Stimulated activated effector memory CD8-positive, alpha-beta T cell treated with anti-CD3 and anti-CD28 coated beads, Interleukin-12 subunit alpha, Interleukin-12 subunit beta, amount 100 ng/mL, for 72 hours (primary cell): ENCODE measurements around the gene ZMYND12.

Experiments
- ATAC-seq: fragments of 150-1000 bp; cut with Tn5 transposase; 2 replicates; pipeline ENCODE4 v1.10.0; 2021
- DNase-seq, 2 donors: peaks; one replicate each; pipeline ENCODE4 v3.0.0; 2021 to 2022; ENCODE audit warnings: low spot score in 2 of 2
- H3K27ac Mint-ChIP-seq: one replicate; pipeline ENCODE4 v1.8.0; 2022; ENCODE audit warnings: mild to moderate bottlenecking, mixed read lengths
- H3K36me3 Mint-ChIP-seq: one replicate; pipeline ENCODE4 v1.8.0; 2022; ENCODE audit warnings: mild to moderate bottlenecking, mixed read lengths
- H3K4me1 Mint-ChIP-seq: one replicate; pipeline ENCODE4 v1.8.0; 2022; ENCODE audit warnings: mixed read lengths
- H3K4me3 Mint-ChIP-seq: one replicate; pipeline ENCODE4 v1.8.0; 2022; ENCODE audit warnings: mild to moderate bottlenecking, mixed read lengths
- H3K9me3 Mint-ChIP-seq: one replicate; pipeline ENCODE4 v1.8.0; 2022; ENCODE audit warnings: mixed read lengths

ZMYND12 gene

DNA sequence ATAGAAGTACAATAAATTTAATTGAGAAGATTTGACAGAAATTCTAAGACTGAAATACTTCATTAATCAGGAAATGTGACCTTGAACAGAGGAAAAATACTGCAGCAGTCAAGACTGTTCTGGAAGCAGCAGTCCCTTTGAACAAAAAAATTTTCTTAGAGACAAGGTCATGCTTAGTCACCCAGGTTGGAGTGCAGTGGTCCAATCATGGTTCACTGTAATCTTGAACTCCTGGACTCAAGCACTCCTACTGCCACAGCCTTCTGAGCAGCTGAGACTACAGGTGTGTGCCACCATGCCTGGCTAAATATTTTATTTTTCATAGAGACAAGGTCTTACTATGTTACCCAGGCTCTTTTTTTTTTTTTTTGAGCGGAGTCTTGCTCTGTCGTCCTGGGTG, 5.4 kb upstream of the ZMYND12 start:
- peaks cover 69% of the 10 kb centered on the region for H3K36me3 Mint-ChIP-seq

GRCh38 chr1:42456754-42457089, 900 bp upstream of the ZMYND12 start:
- H3K27ac Mint-ChIP-seq = peak overlapping the region; percentile 96
- H3K4me1 Mint-ChIP-seq = peaks cover 35% of the 10 kb centered on the region
- H3K9me3 Mint-ChIP-seq = no peaks in the 10 kb centered on the region
- DNase-seq = peak in 1 of 2 donors; percentile 51
- H3K4me3 Mint-ChIP-seq = peak overlapping the region; percentile 82
- H3K36me3 Mint-ChIP-seq = peaks cover 70% of the 10 kb centered on the region
- peak; percentile 77 for ATAC-seq

More for the DNA sequence above, 5.4 kb upstream of the ZMYND12 start:
- H3K27ac Mint-ChIP-seq = no peak overlapping the region
- peaks cover 44% of the 10 kb centered on the region for H3K4me1 Mint-ChIP-seq
- ATAC-seq (no peak), DNase-seq (no peak)
- H3K4me3 Mint-ChIP-seq = no peak overlapping the region
- H3K9me3 Mint-ChIP-seq = no peaks in the 10 kb centered on the region

- peaks cover 34% of the 10 kb centered on the region for H3K4me1 Mint-ChIP-seq
- no peak for DNase-seq
- no peak overlapping the region for H3K4me3 Mint-ChIP-seq
- peaks cover 47% of the 10 kb centered on the region for H3K36me3 Mint-ChIP-seq
- no peaks in the 10 kb centered on the region for H3K9me3 Mint-ChIP-seq
- no peak for ATAC-seq
- no peak overlapping the region for H3K27ac Mint-ChIP-seq
Observed at GRCh38 chr1:42454403-42454802, 1.4 kb downstream of the ZMYND12 start.

GRCh38 chr1:42453386-42453785, 2.4 kb downstream of the ZMYND12 start:
- Mint-ChIP-seq H3K27ac (no peak overlapping the region), H3K9me3 (no peaks in the 10 kb centered on the region), H3K4me1 (peaks cover 32% of the 10 kb centered on the region), H3K36me3 (peaks cover 36% of the 10 kb centered on the region), H3K4me3 (no peak overlapping the region)
- DNase-seq (no peak), ATAC-seq (no peak)

GRCh38 chr1:42450061-42450460, 5.8 kb downstream of the ZMYND12 start:
- ATAC-seq (peak; percentile 76), DNase-seq (no peak)
- Mint-ChIP-seq H3K4me3 (no peak overlapping the region), H3K36me3 (peaks cover 4% of the 10 kb centered on the region), H3K9me3 (no peaks in the 10 kb centered on the region), H3K4me1 (peaks cover 6% of the 10 kb centered on the region), H3K27ac (no peak overlapping the region)

DNA sequence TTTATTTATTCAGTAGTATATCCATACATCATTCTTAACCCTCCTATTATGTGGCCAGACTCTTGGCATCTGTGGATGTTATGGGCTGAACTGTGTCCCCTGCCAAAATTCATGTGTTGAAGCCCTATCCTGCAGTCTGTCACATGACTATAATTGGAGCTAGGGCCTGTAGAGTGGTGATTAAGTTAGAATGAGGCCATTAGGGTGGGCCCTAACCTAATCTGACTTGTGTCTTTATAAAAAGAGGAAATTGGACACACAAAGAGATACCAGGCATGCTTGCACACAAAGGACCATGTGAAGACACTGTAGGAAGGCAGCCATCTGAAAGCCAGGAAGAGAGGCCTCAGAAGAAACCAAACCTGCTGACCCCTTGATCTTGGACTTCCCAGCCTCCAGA, 6.6 kb downstream of the ZMYND12 start:
- H3K27ac Mint-ChIP-seq = no peak overlapping the region
- no peaks in the 10 kb centered on the region for H3K9me3 Mint-ChIP-seq
- H3K4me1 Mint-ChIP-seq = peaks cover 5% of the 10 kb centered on the region
- no peaks in the 10 kb centered on the region for H3K36me3 Mint-ChIP-seq
- ATAC-seq (no peak), DNase-seq (no peak)
- no peak overlapping the region for H3K4me3 Mint-ChIP-seq

- DNase-seq = no peak
- H3K36me3 Mint-ChIP-seq = no peaks in the 10 kb centered on the region
- H3K4me1 Mint-ChIP-seq = no peaks in the 10 kb centered on the region
- no peak overlapping the region for H3K4me3 Mint-ChIP-seq
- ATAC-seq = no peak
- no peaks in the 10 kb centered on the region for H3K9me3 Mint-ChIP-seq
- H3K27ac Mint-ChIP-seq = no peak overlapping the region
Observed at GRCh38 chr1:42442662-42443061, 13.2 kb downstream of the ZMYND12 start.

- H3K36me3 Mint-ChIP-seq = no peaks in the 10 kb centered on the region
- ATAC-seq (no peak), DNase-seq (no peak)
- H3K4me1 Mint-ChIP-seq = no peaks in the 10 kb centered on the region
- no peaks in the 10 kb centered on the region for H3K9me3 Mint-ChIP-seq
- H3K27ac Mint-ChIP-seq = no peak overlapping the region
- H3K4me3 Mint-ChIP-seq = no peak overlapping the region
Observed at GRCh38 chr1:42439940-42440339, 15.9 kb downstream of the ZMYND12 start.

DNA sequence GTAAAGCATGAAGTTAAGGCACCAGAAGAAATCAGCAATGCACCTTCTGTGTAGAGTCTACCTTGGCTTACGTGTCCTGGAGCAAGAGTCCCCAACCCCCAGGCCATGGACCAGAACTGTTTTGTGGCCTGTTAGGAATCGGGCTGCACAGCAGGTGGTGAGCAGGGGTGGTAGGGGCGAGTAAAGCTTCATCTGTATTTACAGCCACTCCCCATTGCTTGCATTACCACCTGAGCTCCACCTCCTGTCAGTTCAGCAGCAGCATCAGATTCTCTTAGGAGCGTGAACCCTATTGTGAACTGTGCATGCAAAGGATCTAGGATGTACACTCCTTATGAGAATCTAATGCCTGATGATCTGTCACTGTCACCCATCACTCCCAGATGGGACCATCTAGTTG, 21.5 kb downstream of the ZMYND12 start:
- Mint-ChIP-seq H3K4me3 (no peak overlapping the region), H3K4me1 (peaks cover 8% of the 10 kb centered on the region), H3K27ac (no peak overlapping the region), H3K9me3 (no peaks in the 10 kb centered on the region), H3K36me3 (no peaks in the 10 kb centered on the region)
- DNase-seq (no peak), ATAC-seq (no peak)

DNA sequence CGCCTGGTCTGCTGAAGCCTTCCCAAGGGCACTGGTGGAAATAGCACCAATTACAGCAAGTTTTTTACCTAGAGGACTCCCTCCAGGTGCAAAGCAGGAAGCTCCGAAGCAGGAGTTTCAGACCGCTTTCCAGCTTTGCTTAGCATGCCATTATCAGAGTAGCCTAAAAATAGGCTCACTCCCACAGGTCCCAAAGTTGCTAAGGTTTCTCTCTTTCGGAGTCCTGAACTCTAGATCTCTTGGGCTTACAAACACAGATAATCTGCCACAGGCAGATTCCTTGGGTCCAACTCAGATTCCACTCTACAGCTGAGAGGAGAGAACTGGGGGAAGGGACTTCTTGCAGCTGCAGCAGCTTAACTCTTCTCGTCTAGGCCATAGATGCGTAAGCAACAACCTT, 22.5 kb downstream of the ZMYND12 start:
- Mint-ChIP-seq H3K27ac (no peak overlapping the region), H3K4me1 (peaks cover 8% of the 10 kb centered on the region), H3K9me3 (no peaks in the 10 kb centered on the region), H3K36me3 (no peaks in the 10 kb centered on the region), H3K4me3 (no peak overlapping the region)
- DNase-seq (no peak), ATAC-seq (no peak)

GRCh38 chr1:42432714-42433113, 23.1 kb downstream of the ZMYND12 start:
- peaks cover 8% of the 10 kb centered on the region for H3K4me1 Mint-ChIP-seq

DNA sequence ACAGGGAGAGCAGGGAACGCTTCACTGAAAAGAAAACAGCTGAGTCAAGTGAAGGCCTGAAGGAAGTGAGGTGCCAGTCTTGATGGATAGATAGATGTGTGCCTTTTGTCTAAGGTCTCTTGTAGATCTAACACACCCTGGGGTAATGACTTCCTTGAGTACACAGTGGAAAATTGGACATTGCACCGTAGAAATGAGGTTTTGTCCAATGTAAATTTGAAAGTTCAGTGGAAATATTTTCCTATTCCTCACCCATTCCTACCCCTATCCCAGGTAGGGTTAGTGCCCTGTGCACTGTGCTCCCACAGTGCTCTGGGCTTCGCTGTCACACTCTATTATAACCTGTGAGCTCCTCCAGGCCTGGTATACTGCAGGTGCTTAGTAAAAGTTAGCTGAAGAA, 24.3 kb downstream of the ZMYND12 start:
- no peaks in the 10 kb centered on the region for H3K9me3 Mint-ChIP-seq
- no peaks in the 10 kb centered on the region for H3K36me3 Mint-ChIP-seq
- peaks cover 8% of the 10 kb centered on the region for H3K4me1 Mint-ChIP-seq
- no peak overlapping the region for H3K27ac Mint-ChIP-seq
- no peak for DNase-seq
- no peak overlapping the region for H3K4me3 Mint-ChIP-seq
- ATAC-seq = no peak

More at GRCh38 chr1:42432714-42433113, 23.1 kb downstream of the ZMYND12 start:
- no peak for ATAC-seq
- Mint-ChIP-seq H3K27ac (no peak overlapping the region), H3K4me3 (no peak overlapping the region), H3K36me3 (no peaks in the 10 kb centered on the region), H3K9me3 (no peaks in the 10 kb centered on the region)
- no peak for DNase-seq

GRCh38 chr1:42430286-42431135, 25.3 kb downstream of the ZMYND12 start:
- H3K4me1 Mint-ChIP-seq = peaks cover 8% of the 10 kb centered on the region
- ATAC-seq (peak; percentile 74), DNase-seq (no peak)
- H3K9me3 Mint-ChIP-seq = no peaks in the 10 kb centered on the region
- H3K27ac Mint-ChIP-seq = peak overlapping the region; percentile 16
- H3K36me3 Mint-ChIP-seq = no peaks in the 10 kb centered on the region
- H3K4me3 Mint-ChIP-seq = no peak overlapping the region

DNA sequence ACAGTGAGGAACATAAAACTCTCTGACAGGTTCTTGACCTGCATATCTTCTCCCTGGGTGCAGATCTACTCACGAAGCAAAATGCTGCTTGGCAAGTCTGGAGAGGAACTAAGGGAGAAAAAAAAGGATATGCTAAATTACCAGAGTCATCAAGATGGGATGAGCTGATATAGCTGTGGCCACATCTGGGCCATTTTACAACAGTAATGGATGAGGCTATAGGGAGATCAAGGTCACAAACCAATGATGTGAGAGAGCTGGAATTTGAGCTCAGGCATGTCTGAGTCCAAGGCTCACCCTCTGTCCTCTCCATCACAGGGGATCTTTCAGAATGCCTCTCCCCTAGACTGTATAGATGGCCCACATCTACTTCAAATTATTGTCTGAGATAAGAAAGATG, 26.2 kb downstream of the ZMYND12 start:
- Mint-ChIP-seq H3K4me3 (no peak overlapping the region), H3K4me1 (peaks cover 8% of the 10 kb centered on the region), H3K36me3 (no peaks in the 10 kb centered on the region), H3K27ac (no peak overlapping the region), H3K9me3 (no peaks in the 10 kb centered on the region)
- DNase-seq (no peak), ATAC-seq (no peak)

DNA sequence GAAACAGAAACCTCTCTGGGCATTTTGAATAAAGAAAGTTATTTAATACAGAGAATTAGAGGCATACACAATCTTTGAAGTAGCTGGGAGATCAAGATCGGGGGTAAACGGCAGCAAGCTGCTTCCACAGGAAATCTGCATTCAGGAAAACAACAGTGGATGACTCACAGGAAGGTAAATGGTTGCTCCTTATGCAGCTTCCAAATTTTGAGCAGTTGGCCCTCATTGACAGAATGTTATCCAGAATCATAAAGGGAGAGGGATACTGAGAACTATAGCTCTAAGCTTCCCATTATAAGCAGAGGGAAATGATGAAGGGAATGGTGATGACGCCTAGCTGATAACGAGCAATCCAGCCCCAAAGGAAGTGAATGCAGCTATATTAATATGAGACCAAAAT, 28.6 kb downstream of the ZMYND12 start:
- Mint-ChIP-seq H3K36me3 (no peaks in the 10 kb centered on the region), H3K4me1 (peaks cover 8% of the 10 kb centered on the region), H3K27ac (no peak overlapping the region), H3K9me3 (no peaks in the 10 kb centered on the region), H3K4me3 (no peak overlapping the region)
- ATAC-seq (no peak), DNase-seq (no peak)

DNA sequence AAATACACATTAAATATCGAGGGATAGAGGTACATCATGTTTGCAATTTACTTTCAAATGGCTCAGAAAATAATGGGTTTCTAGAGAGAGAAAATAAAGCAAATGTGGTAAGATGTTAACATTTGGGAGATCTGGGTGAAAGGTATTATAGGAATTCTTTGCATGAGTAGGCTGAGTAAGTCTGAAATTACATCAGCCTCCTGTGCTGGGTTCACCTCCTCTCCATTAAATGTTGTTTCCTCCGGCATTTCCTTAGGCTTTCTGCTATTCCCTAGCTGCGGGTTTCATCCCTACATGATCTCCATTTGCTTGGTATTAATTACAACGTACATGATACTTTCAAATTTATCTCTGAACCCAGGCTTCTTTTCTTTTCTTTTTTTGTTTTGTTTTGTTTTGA, 31.6 kb downstream of the ZMYND12 start:
- Mint-ChIP-seq H3K27ac (no peak overlapping the region), H3K9me3 (no peaks in the 10 kb centered on the region), H3K4me1 (no peaks in the 10 kb centered on the region), H3K36me3 (no peaks in the 10 kb centered on the region), H3K4me3 (no peak overlapping the region)
- no peak for ATAC-seq
- DNase-seq = no peak
